Measurements from ENCODE around the gene EGLN3.

EGLN3 gene

DNA sequence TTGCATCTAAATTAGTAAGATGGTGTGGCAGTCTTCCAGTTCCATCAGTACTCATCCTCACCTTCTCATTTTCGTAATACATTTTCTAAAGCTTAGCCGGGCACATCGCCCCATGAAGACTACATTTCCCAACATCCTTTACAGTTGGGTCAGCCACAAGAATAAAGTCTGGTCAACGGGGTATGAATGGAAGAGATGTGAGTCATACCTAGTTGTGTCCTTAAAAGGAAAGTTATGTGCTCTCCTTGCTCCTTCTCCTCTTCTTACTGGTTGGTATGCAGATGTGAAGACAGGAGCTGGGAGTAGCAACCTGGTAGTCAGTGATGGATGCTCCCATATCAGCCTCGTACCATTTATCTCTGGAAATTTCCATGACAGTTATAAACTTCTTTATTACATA is 35.9 kb upstream of the EGLN3 start:
- Histone ChIP-seq H4K20me1 (ENCODE audit: control insufficient read depth, insufficient read depth, low read depth, low read length) (no peaks in the 10 kb centered on the region), H3K4me3 (ENCODE audit: low read length) (no peak overlapping the region), H3K79me2 (ENCODE audit: control insufficient read depth, low read length) (no peaks in the 10 kb centered on the region), H3K4me1 (ENCODE audit: control insufficient read depth, low read length) (no peaks in the 10 kb centered on the region), H3K27ac (ENCODE audit: low read depth, low read length) (no peak overlapping the region), H3K4me2 (ENCODE audit: low read length) (no peak overlapping the region), H3K36me3 (ENCODE audit: control insufficient read depth, low read length) (no peaks in the 10 kb centered on the region), H3K9me2 (replicated peaks; ENCODE audit: control insufficient read depth, low read length) (no peaks in the 10 kb centered on the region), H3K27me3 (ENCODE audit: control insufficient read depth, low read length) (no peaks in the 10 kb centered on the region), H3F3A (ENCODE audit: control insufficient read depth, insufficient read depth) (no peaks in the 10 kb centered on the region), H3K9me3 (ENCODE audit: control insufficient read depth, insufficient read depth, low read length) (no peaks in the 10 kb centered on the region)
- TF ChIP-seq, protein P1, sequence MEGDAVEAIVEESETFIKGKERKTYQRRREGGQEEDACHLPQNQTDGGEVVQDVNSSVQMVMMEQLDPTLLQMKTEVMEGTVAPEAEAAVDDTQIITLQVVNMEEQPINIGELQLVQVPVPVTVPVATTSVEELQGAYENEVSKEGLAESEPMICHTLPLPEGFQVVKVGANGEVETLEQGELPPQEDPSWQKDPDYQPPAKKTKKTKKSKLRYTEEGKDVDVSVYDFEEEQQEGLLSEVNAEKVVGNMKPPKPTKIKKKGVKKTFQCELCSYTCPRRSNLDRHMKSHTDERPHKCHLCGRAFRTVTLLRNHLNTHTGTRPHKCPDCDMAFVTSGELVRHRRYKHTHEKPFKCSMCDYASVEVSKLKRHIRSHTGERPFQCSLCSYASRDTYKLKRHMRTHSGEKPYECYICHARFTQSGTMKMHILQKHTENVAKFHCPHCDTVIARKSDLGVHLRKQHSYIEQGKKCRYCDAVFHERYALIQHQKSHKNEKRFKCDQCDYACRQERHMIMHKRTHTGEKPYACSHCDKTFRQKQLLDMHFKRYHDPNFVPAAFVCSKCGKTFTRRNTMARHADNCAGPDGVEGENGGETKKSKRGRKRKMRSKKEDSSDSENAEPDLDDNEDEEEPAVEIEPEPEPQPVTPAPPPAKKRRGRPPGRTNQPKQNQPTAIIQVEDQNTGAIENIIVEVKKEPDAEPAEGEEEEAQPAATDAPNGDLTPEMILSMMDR (IDR thresholded peaks at IDR 0.05; ENCODE audit: low read depth, low read length, poor library complexity, severe bottlenecking), result no peak
- no peak for TF ChIP-seq EZH2phosphoT487 (IDR thresholded peaks at IDR 0.05; ENCODE audit: borderline replicate concordance, low read length)

DNA sequence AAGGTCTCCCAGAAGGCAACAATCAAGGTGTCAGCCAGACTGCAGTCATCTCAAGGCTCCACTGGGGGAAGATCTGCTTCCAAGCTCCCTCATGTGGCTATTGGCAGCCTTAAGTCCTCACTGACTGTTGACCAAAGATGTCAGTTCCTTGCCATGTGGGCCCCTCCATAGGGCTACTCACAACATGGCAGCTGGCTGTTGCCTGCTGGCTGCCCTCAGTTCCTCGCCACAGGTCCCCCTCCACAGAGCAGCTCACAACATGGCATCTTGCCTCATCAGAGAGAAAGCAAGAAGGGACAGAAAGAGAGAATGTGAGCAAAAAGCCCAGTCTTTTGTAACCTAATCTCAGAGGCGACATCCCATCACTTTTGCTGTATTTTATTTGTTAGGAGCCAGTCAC is 34.4 kb upstream of the EGLN3 start:
- Histone ChIP-seq H3K9me2 (replicated peaks; ENCODE audit: control insufficient read depth, low read length) (no peaks in the 10 kb centered on the region), H3K27ac (ENCODE audit: low read depth, low read length) (no peak overlapping the region)

DNA sequence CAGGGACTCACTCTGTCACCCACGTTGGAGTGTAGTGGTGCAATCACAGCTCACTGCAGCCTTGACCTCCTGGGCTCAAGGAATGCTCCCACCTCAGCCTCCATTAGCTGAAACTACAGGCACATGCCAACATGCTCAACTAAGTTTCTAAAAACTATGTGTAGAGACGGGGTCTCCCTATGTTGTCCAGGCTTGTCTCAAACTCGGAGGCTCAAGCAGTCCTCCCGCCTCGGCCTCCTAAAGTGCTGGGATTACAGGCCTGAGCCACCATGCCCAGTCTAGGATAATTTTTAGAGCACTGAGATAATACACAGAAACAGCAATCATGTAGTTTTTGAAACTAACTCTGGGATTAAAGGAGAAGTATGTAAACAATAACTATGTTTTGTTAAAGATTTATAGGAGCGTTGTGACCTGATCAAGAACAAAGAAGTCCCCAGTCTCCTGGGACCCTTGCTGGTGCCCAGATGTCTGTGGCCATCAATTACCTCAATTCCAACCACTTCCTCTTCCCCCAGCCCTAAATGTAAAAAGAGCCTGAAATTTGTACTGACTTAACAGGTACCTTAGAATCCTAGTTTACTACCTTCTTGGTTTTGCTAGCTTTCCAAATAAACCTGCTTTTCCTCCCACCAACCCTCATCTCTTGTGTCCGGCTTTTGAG is 28.9 kb upstream of the EGLN3 start:
- no peaks in the 10 kb centered on the region for H3F3A ChIP-seq (ENCODE audit: control insufficient read depth, insufficient read depth)
- H3K4me3 ChIP-seq (ENCODE audit: low read length), result no peak overlapping the region
- no peaks in the 10 kb centered on the region for H3K4me1 ChIP-seq (ENCODE audit: control insufficient read depth, low read length)
- H3K9me3 ChIP-seq (ENCODE audit: control insufficient read depth, insufficient read depth, low read length), result no peaks in the 10 kb centered on the region
- H3K27ac ChIP-seq (ENCODE audit: low read depth, low read length), result no peak overlapping the region
- no peaks in the 10 kb centered on the region for H3K36me3 ChIP-seq (ENCODE audit: control insufficient read depth, low read length)
- no peaks in the 10 kb centered on the region for H3K9me2 ChIP-seq (replicated peaks; ENCODE audit: control insufficient read depth, low read length)
- TF ChIP-seq, protein P1 (IDR thresholded peaks at IDR 0.05; ENCODE audit: low read depth, low read length, poor library complexity, severe bottlenecking), result no peak
- TF ChIP-seq EZH2phosphoT487 (IDR thresholded peaks at IDR 0.05; ENCODE audit: borderline replicate concordance, low read length), result no peak
- no peaks in the 10 kb centered on the region for H3K79me2 ChIP-seq (ENCODE audit: control insufficient read depth, low read length)
- H3K27me3 ChIP-seq (ENCODE audit: control insufficient read depth, low read length), result no peaks in the 10 kb centered on the region
- H4K20me1 ChIP-seq (ENCODE audit: control insufficient read depth, insufficient read depth, low read depth, low read length), result no peaks in the 10 kb centered on the region
- no peak overlapping the region for H3K4me2 ChIP-seq (ENCODE audit: low read length)

More for the DNA sequence above, 34.4 kb upstream of the EGLN3 start:
- Histone ChIP-seq H3K4me2 (ENCODE audit: low read length) (no peak overlapping the region), H3K4me3 (ENCODE audit: low read length) (no peak overlapping the region), H4K20me1 (ENCODE audit: control insufficient read depth, insufficient read depth, low read depth, low read length) (no peaks in the 10 kb centered on the region), H3K9me3 (ENCODE audit: control insufficient read depth, insufficient read depth, low read length) (no peaks in the 10 kb centered on the region), H3K4me1 (ENCODE audit: control insufficient read depth, low read length) (no peaks in the 10 kb centered on the region), H3K36me3 (ENCODE audit: control insufficient read depth, low read length) (no peaks in the 10 kb centered on the region), H3K27me3 (ENCODE audit: control insufficient read depth, low read length) (no peaks in the 10 kb centered on the region), H3K79me2 (ENCODE audit: control insufficient read depth, low read length) (no peaks in the 10 kb centered on the region), H3F3A (ENCODE audit: control insufficient read depth, insufficient read depth) (no peaks in the 10 kb centered on the region)
- no peak for TF ChIP-seq EZH2phosphoT487 (IDR thresholded peaks at IDR 0.05; ENCODE audit: borderline replicate concordance, low read length)
- TF ChIP-seq, protein P1 (IDR thresholded peaks at IDR 0.05; ENCODE audit: low read depth, low read length, poor library complexity, severe bottlenecking), result no peak

Measured in DOHH2 (cell line).